ENCODE measurements around the gene AKR1D1. TPM values are rescaled to one million over a fixed set of nuclear protein-coding genes. Genes with fewer than 3 reads are reported as not detected.

Gene AKR1D1
- total and polyA plus RNA-seq, 2 donors (not counting 1 experiment from before 2014, with no cell fraction given), result not detected

DNA sequence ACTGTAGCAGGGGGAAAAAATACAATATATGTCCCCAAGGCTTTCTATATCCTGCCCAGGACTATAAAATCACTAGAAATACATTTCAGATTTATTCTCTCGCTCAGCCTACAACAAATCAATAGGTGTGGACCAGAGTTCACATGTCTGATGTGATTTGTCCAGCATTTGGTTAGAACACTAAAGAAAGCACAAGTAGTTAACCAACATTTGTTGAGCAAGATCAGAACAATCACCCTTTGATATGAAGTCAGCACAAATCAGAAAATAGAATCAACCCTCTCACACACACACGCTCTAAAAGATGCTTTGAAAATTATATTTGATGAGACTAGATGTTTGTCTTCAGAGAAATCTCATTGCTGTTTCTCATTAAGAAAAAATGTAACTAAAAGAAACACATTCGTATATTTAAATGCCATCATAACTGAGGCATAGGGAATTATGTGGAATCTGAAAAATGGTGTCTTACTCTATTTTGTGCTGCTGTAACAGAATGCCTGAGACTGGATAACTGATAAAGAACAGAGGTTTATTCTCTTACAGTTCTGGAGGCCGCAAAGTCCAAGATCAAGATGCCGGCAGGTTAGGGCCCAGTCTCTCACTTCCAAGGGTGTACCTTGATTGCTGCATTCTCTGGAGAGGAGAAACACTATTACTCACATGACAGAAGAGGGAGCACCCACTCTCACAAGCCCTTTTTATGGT is 10.5 kb downstream of the AKR1D1 start:
- Mint-ChIP-seq H3K9me3 (ENCODE audit: insufficient read depth) (no peaks in the 10 kb centered on the region), H3K4me1 (peaks cover 8% of the 10 kb centered on the region), H3K27me3 (peaks cover 5% of the 10 kb centered on the region), H3K4me3 (no peak overlapping the region), H3K27ac (no peak overlapping the region)
- H4K20me1 ChIP-seq (ENCODE audit: control insufficient read depth, insufficient read depth, low read length, poor library complexity, severe bottlenecking), result no peaks in the 10 kb centered on the region
- H3K4me2 ChIP-seq (replicated peaks; ENCODE audit: low read depth, low read length, poor library complexity, severe bottlenecking), result no peak overlapping the region
- no peaks in the 10 kb centered on the region for H3K27me3 ChIP-seq (replicated peaks in 1 of 4; ENCODE audit: control extremely low read depth in 1 of 4, control insufficient read depth in 3 of 4, insufficient read depth in 4 of 4, low read length in 3 of 4)
- no peak overlapping the region for H3K27ac ChIP-seq (ENCODE audit: low read length in 2 of 2)
- H3K9me3 ChIP-seq (ENCODE audit: control extremely low read depth in 1 of 3, control insufficient read depth in 2 of 3, insufficient read depth in 1 of 3, low read length in 2 of 3), result no peaks in the 10 kb centered on the region
- 100% methylated on average over 2 of the region's 5 CpGs for WGBS (ENCODE audit: insufficient coverage)
- no peak for TF ChIP-seq EZH2 (IDR thresholded peaks at IDR 0.05; ENCODE audit: borderline replicate concordance, insufficient read depth, low read depth, low read length, poor library complexity, severe bottlenecking)
- TF ChIP-seq, protein P1, sequence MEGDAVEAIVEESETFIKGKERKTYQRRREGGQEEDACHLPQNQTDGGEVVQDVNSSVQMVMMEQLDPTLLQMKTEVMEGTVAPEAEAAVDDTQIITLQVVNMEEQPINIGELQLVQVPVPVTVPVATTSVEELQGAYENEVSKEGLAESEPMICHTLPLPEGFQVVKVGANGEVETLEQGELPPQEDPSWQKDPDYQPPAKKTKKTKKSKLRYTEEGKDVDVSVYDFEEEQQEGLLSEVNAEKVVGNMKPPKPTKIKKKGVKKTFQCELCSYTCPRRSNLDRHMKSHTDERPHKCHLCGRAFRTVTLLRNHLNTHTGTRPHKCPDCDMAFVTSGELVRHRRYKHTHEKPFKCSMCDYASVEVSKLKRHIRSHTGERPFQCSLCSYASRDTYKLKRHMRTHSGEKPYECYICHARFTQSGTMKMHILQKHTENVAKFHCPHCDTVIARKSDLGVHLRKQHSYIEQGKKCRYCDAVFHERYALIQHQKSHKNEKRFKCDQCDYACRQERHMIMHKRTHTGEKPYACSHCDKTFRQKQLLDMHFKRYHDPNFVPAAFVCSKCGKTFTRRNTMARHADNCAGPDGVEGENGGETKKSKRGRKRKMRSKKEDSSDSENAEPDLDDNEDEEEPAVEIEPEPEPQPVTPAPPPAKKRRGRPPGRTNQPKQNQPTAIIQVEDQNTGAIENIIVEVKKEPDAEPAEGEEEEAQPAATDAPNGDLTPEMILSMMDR (IDR thresholded peaks at IDR 0.05), result no peak
- H3K36me3 ChIP-seq (replicated peaks in 1 of 2; ENCODE audit: control extremely low read depth in 1 of 2, control insufficient read depth in 1 of 2, extremely low read depth in 1 of 2, insufficient read depth in 2 of 2, low read length in 1 of 2), result no peaks in the 10 kb centered on the region
- no peak overlapping the region for H3K4me3 ChIP-seq (ENCODE audit: control extremely low read depth in 1 of 5, extremely low read depth in 1 of 5, insufficient read depth in 1 of 5, low read depth in 2 of 5, low read length in 4 of 5)
- ChIA-PET CTCF (no interaction called here), POLR2A (no interaction called here)
- no peak overlapping the region for H3K9ac ChIP-seq (ENCODE audit: low read length)
- ATAC-seq (ENCODE audit: low read depth) (no peak), DNase-seq (no peak)
- no peaks in the 10 kb centered on the region for H3K79me2 ChIP-seq (ENCODE audit: control insufficient read depth, insufficient read depth, low read length)
- H3K4me1 ChIP-seq (ENCODE audit: control insufficient read depth in 2 of 2, insufficient read depth in 2 of 2, low read length in 2 of 2), result peaks cover 3 to 5% of the 10 kb centered on the region in 2 donors
- no peak overlapping the region for H2AFZ ChIP-seq (ENCODE audit: insufficient read depth, low read depth, low read length, poor library complexity, severe bottlenecking)
- intact Hi-C loops (cut with micrococcal nuclease), result no loop called here

DNA sequence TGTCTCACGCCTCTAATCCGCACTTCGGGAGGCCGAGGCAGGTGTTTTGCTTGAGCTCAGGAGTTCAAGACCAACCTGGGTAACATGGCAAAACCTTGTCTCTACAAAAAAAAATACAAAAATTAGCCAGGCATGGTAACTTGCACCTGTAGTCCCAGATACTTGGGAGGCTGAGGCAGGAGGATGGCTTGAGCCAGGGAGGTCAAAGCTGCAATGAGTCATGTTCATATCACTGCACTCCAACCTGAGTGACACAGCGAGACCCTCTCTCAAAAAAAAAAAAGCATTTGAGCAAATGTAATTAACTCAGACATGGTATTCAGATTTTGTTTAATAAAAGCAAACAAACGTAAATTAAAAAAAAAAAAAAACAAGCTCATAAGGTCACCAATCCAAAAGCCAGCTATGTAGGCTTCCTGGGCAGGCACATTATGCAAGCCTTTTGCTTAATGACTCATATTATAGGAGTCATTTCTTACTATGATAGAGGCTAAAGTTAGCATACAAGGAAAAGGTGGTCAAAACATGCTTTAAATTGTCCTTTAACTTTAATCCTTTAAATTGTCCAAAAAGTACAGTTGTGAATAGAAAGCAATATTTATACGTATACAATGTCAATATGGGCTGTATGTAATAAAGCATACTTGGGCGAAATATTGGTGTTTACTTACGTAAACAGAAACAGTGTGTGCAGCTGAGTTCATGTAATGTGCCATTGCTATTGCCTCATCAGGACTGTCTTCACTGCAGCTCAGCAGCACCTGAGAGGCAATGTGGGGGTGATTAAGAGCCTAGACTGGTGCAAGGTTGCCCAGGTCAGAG is 13.0 kb downstream of the AKR1D1 start:
- H3K4me3 ChIP-seq (ENCODE audit: control extremely low read depth in 1 of 5, extremely low read depth in 1 of 5, insufficient read depth in 1 of 5, low read depth in 2 of 5, low read length in 4 of 5), result no peak overlapping the region
- Mint-ChIP-seq H3K4me1 (peaks cover 8% of the 10 kb centered on the region), H3K9me3 (ENCODE audit: insufficient read depth) (no peaks in the 10 kb centered on the region), H3K27ac (no peak overlapping the region), H3K27me3 (peaks cover 5% of the 10 kb centered on the region), H3K4me3 (no peak overlapping the region)
- POLR2A ChIA-PET, result no interaction called here
- intact Hi-C loops (cut with micrococcal nuclease), result no loop called here
- no peak overlapping the region for H3K9ac ChIP-seq (ENCODE audit: low read length)
- no peaks in the 10 kb centered on the region for H3K27me3 ChIP-seq (replicated peaks in 1 of 4; ENCODE audit: control extremely low read depth in 1 of 4, control insufficient read depth in 3 of 4, insufficient read depth in 4 of 4, low read length in 3 of 4)
- DNase-seq (no peak), ATAC-seq (ENCODE audit: low read depth) (no peak)
- H3K4me2 ChIP-seq (replicated peaks; ENCODE audit: low read depth, low read length, poor library complexity, severe bottlenecking), result no peak overlapping the region
- TF ChIP-seq, protein P1 (IDR thresholded peaks at IDR 0.05), result no peak
- no peak for TF ChIP-seq EZH2 (IDR thresholded peaks at IDR 0.05; ENCODE audit: borderline replicate concordance, insufficient read depth, low read depth, low read length, poor library complexity, severe bottlenecking)
- no peaks in the 10 kb centered on the region for H4K20me1 ChIP-seq (ENCODE audit: control insufficient read depth, insufficient read depth, low read length, poor library complexity, severe bottlenecking)
- peaks cover 3 to 5% of the 10 kb centered on the region in 2 donors for H3K4me1 ChIP-seq (ENCODE audit: control insufficient read depth in 2 of 2, insufficient read depth in 2 of 2, low read length in 2 of 2)
- H3K79me2 ChIP-seq (ENCODE audit: control insufficient read depth, insufficient read depth, low read length), result no peaks in the 10 kb centered on the region
- WGBS (ENCODE audit: insufficient coverage), result 98% methylated on average over 6 of the region's 9 CpGs
- CTCF ChIA-PET, result interaction anchor here (0.9 kb wide), 1 partner anchor 86 kb away, joined by 3 read pairs; no protein-coding TSS in a partner anchor
- H2AFZ ChIP-seq (ENCODE audit: insufficient read depth, low read depth, low read length, poor library complexity, severe bottlenecking), result no peak overlapping the region
- H3K27ac ChIP-seq (ENCODE audit: low read length in 2 of 2), result no peak overlapping the region
- H3K9me3 ChIP-seq (ENCODE audit: control extremely low read depth in 1 of 3, control insufficient read depth in 2 of 3, insufficient read depth in 1 of 3, low read length in 2 of 3), result no peaks in the 10 kb centered on the region
- H3K36me3 ChIP-seq (replicated peaks in 1 of 2; ENCODE audit: control extremely low read depth in 1 of 2, control insufficient read depth in 1 of 2, extremely low read depth in 1 of 2, insufficient read depth in 2 of 2, low read length in 1 of 2), result no peaks in the 10 kb centered on the region

Data from B cell (primary cell).